ENCODE data around the gene MIDN.
A peak's percentile ranks its signal among the peaks of the same experiment; 100 is the strongest.

MIDN gene

DNA sequence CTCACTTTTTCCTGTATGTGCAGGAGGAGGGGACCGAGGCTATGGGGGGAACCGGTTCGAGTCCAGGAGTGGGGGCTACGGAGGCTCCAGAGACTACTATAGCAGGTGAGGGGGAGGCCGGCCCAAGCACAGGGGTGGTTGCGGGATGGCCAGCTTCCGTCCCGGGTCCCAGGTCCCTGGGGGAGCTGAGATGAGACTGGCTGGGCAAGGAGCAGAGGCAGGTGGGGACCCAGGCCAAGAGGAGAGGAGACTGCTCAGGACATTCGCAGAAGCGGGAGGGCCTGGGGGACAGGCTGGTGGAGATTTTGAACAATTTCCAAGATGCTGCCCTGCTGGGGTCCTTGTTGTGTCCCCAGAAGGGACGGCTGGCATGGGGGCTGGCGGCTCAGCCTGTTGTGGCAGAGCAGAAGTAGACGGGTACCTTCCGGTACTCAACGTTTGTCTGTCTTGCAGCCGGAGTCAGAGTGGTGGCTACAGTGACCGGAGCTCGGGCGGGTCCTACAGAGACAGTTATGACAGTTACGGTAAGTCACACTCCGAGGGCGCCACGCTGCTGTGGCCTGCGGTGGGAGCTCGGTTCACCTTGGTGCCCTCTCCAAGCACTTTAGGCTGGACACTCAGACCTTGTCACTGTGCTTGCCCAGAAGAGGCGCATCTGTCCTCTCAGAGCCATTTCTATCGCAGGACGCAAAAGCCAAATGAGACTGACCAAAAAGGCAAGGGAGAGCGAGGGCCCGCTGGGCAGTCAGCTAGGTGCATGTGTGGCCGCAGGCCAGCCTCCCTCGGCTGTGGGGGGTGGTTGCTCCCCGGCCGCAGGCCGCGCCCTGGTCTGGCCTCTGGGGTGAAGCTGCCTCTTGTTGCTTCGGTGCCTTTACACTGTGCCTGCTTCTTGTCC lies 23.4 kb downstream of the MIDN start:
- no peak; the same call in 1 of the 2 replicates for TF ChIP-seq POLR2AphosphoS5 (IDR thresholded peaks at IDR 0.05; ENCODE audit: low read depth, low read length)
- no peak for TF ChIP-seq TAF1 (IDR thresholded peaks at IDR 0.05; ENCODE audit: borderline replicate concordance, low read depth, low read length)
- TF ChIP-seq POLR2A (IDR thresholded peaks at IDR 0.05; ENCODE audit: low read depth, low read length), result peak; percentile 45; the same call in 1 of the 2 replicates
- DNase-seq (ENCODE audit: insufficient read length), result no peak
- no peak for FAIRE-seq

DNA sequence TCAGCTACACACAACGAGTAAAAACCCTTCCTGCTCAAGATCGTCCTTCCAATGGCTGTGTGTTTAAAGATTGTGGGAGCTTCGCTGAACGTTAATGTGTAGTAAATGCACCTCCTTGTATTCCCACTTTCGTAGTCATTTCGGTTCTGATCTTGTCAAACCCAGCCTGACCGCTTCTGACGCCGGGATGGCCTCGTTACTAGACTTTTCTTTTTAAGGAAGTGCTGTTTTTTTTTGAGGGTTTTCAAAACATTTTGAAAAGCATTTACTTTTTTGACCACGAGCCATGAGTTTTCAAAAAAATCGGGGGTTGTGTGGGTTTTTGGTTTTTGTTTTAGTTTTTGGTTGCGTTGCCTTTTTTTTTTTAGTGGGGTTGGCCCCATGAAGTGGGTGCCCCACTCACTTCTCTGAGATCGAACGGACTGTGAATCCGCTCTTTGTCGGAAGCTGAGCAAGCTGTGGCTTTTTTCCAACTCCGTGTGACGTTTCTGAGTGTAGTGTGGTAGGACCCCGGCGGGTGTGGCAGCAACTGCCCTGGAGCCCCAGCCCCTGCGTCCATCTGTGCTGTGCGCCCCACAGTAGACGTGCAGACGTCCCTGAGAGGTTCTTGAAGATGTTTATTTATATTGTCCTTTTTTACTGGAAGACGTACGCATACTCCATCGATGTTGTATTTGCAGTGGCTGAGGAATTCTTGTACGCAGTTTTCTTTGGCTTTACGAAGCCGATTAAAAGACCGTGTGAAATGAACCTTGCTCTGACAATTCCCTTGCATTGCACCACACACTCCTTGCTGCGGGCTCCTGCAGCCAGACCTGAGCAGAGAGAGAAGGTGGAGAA lies 24.3 kb downstream of the MIDN start:
- TF ChIP-seq POLR2A (IDR thresholded peaks at IDR 0.05; ENCODE audit: low read depth, low read length) (no peak), POLR2AphosphoS5 (IDR thresholded peaks at IDR 0.05; ENCODE audit: low read depth, low read length) (no peak; the same call in 1 of the 2 replicates), TAF1 (IDR thresholded peaks at IDR 0.05; ENCODE audit: borderline replicate concordance, low read depth, low read length) (no peak)
- DNase-seq (ENCODE audit: insufficient read length) (no peak), FAIRE-seq (no peak)

DNA sequence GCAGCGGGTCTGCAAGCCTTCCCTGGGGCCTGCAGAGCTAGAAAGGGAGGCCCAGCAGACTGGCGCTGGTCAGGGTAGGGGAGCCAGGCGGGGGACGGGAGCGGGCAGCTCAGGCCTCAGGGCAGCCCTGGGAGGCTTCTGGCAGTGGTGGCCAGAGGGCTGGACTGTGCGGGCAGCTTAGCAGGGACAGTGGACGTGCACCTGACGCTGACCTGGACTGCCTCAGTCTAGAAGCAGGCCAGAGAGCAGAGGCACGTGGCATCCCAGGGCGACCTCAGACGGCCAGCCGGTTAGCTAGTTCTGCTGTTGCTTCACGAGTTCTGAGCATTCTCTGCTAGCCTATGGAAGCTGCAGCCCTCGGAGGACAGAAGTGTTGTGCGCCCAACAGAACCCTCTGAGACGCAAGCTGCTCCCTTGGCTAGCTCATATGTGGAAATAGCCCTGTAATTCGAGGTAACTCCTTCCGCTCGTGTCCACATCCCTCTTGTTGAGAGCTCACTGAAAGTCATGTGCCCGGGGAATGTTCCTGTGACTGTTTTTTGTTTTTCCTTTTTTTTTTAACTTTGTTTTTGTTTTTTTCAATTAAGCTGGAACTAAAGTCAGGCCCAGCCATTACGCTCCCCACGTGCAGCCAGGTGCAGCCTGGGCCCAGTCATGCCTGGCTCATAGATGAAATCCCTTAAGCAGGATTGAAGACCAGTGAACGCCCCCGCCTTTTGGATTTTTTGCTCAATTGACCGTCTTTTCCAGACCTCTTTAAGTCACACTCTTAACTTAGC lies 25.1 kb downstream of the MIDN start:
- FAIRE-seq (no peak), DNase-seq (ENCODE audit: insufficient read length) (no peak)
- peak; percentile 79 for TF ChIP-seq POLR2A (IDR thresholded peaks at IDR 0.05; ENCODE audit: low read depth, low read length)
- TF ChIP-seq TAF1 (IDR thresholded peaks at IDR 0.05; ENCODE audit: borderline replicate concordance, low read depth, low read length), result no peak
- peak; percentile 90 for TF ChIP-seq POLR2AphosphoS5 (IDR thresholded peaks at IDR 0.05; ENCODE audit: low read depth, low read length)

DNA sequence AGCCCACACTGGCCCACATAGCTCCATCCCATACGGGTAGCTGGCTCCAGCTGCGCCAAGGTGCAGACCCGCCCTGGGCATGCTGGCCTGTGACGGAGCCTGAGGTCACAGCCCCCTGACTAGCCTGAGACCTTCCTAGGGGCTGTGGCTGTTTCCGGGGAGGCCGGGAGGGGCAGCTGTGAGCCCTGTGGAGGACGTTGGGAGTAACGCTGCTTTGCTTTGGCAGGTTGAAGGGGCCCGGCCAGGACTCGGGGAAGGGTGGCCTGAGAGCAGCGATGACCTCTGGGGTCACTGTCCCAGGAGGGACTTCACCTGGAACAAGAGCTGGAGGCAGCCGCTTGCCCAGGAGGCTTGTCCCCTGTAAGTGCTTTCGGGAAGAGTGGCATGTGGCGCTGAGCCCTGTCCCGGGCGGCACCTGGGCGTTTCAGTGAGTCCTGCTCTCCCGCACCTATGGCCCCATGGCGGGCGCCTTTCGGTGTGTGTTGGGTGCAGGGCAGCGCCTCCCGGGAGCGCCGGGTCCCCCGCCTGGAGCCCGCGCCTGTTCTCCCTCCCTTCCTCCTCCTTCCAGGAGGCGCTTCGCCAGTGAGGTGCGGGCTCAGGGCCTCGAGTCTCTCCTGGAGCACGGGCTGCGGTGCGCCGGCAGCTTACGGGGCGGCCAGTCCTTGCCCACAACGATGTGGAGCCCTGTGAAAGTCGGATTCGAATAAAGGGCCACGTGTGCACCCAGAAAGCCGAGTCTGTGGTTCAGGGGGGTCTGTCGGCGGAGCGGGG lies 25.9 kb downstream of the MIDN start:
- FAIRE-seq, result no peak
- TF ChIP-seq TAF1 (IDR thresholded peaks at IDR 0.05; ENCODE audit: borderline replicate concordance, low read depth, low read length) (no peak), POLR2A (IDR thresholded peaks at IDR 0.05; ENCODE audit: low read depth, low read length) (peak; percentile 57), POLR2AphosphoS5 (IDR thresholded peaks at IDR 0.05; ENCODE audit: low read depth, low read length) (peak; percentile 24; the same call in 1 of the 2 replicates)
- DNase-seq (ENCODE audit: insufficient read length), result no peak

DNA sequence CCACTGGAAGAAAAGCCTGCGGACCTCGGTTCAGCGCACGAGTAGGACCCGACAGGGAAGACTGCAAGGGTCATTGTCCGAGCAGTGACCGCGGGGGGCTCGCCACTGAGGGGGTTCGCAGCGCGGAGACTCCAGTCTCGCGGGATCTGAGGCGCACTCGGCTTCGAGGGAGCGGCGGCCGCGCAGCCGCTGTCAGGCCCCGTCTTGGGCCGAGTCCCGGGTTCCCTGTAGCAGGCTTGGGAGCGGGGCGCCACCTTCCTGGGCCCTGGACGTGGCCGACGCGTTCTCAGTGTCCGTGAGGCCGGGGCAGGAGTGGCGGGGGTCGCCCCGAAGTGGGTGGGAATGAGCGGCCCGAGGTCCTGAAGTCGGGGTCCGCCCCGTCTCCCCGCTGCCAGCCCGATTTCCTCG lies 26.5 kb downstream of the MIDN start:
- no peak for FAIRE-seq
- TF ChIP-seq TAF1 (IDR thresholded peaks at IDR 0.05; ENCODE audit: borderline replicate concordance, low read depth, low read length) (no peak), POLR2AphosphoS5 (IDR thresholded peaks at IDR 0.05; ENCODE audit: low read depth, low read length) (no peak; the same call in 1 of the 2 replicates), POLR2A (IDR thresholded peaks at IDR 0.05; ENCODE audit: low read depth, low read length) (no peak)
- no peak for DNase-seq (ENCODE audit: insufficient read length)

DNA sequence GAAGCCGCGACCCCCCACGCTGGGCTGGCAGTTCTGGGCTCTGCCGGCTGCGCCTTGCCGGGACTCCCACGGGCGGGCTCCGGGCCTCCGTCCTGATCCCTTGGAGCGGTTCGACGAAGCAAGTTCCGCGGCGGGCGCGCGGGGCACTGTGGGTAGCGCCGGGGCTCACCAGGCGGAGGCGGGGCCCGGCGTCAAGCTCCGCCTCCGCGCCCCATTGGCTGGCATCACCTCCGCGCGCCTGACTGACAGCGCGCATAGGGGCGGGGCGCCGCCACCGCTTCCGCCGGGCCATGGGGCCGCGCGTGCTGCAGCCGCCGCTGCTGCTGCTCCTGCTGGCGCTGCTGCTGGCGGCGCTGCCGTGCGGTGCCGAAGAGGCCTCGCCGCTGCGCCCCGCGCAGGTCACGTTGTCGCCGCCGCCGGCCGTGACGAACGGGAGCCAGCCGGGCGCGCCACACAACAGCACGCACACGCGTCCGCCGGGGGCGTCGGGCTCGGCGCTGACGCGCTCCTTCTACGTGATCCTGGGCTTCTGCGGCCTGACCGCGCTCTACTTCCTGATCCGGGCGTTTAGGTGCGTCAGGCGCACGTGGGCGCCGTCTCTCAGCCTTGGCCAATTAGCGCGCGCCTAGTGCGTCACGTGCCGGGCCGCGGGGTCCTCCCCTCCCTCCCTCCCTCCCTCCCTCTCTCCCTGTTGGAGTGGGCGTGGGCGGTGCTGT lies 27.0 kb downstream of the MIDN start, which contains the start of gene FAM174C:
TSS of gene FAM174C (plus strand) at position 271 of the 716 bp plus-strand sequence. CDS start at position 291, 20 bp downstream.
- FAIRE-seq (peak; percentile 99), DNase-seq (ENCODE audit: insufficient read length) (peak; percentile 99)
- TF ChIP-seq POLR2A (IDR thresholded peaks at IDR 0.05; ENCODE audit: low read depth, low read length), result peak; percentile 93; the same call in 1 of the 2 replicates
- peak; percentile 89 for TF ChIP-seq POLR2AphosphoS5 (IDR thresholded peaks at IDR 0.05; ENCODE audit: low read depth, low read length)
- peak; percentile 33 for TF ChIP-seq TAF1 (IDR thresholded peaks at IDR 0.05; ENCODE audit: borderline replicate concordance, low read depth, low read length)

DNA sequence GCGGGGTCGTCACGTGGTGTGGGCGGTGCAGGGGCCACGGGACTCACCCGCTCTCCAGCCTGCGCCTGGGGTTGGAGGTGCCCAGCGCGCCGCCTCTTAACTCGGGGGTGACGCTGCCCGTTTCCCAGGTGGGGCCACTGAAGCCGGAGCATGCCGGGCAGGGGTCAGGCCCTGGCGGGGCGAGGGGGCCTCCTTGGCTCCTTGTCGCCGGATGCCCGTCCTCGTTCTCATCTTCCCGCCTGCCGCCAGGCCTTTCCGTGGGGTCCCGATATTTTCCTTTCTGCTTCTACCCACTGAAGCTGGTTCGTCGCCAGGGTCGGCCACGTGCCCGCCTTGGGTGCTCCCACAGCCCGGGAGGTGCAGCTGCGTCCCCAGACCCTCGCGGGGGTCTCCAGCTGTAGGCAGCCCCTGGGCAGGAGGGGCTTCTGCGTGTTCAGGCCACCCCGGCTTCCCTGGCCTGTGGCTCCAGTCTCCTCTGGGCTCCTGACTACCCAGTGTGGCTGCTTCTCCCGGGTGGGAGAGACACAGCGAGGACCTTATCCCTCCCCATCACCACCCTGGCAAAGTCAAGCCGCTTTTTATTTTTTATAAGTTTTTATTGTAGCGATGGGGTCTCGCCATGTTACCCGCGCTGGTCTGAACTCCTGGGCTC lies 27.7 kb downstream of the MIDN start:
- TF ChIP-seq POLR2AphosphoS5 (IDR thresholded peaks at IDR 0.05; ENCODE audit: low read depth, low read length), result no peak
- TF ChIP-seq TAF1 (IDR thresholded peaks at IDR 0.05; ENCODE audit: borderline replicate concordance, low read depth, low read length), result 0 out of 2 replicates have a peak, but pooled peaks have one; percentile 14
- TF ChIP-seq POLR2A (IDR thresholded peaks at IDR 0.05; ENCODE audit: low read depth, low read length), result no peak
- no peak for FAIRE-seq
- no peak for DNase-seq (ENCODE audit: insufficient read length)

DNA sequence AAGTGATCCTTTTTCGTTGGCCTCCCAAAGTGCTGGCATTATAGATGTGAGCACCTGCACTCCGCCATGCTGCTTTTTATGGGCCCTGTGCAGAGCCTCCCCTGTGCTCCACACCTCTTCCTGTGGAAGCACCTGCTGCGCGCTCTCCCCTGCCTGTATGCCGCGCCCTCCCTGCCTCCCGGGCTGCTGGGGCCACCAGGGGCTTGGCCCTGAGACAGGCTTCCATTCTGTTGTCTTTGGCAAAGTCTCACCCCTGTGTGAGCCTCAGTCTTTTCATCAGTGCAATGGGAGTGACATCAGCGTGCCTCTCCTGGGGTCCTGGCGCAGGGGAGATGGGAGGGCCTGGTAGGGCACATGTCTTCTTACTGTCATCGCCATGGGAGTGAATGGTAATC lies 28.2 kb downstream of the MIDN start:
- FAIRE-seq, result no peak
- DNase-seq (ENCODE audit: insufficient read length), result no peak
- TF ChIP-seq POLR2A (IDR thresholded peaks at IDR 0.05; ENCODE audit: low read depth, low read length), result peak; percentile 15; the same call in 1 of the 2 replicates
- TF ChIP-seq POLR2AphosphoS5 (IDR thresholded peaks at IDR 0.05; ENCODE audit: low read depth, low read length), result no peak

DNA sequence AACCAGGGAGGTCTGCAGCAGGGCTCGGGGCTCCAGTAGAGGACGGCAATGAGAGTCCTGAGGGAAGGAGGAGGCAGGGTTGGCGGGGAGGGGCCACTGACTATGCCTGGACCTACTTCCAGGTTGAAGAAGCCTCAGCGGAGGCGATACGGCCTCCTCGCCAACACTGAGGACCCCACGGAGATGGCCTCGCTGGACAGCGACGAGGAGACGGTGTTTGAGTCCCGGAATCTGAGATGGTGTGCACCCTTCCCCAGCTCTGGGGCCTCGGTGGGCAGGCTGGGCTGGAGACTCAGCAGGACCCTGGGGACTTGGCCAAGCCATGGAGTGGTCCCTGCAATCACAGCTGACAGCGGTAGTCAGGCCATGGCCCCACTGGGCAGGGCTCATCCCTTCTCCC lies 28.7 kb downstream of the MIDN start:
- TF ChIP-seq TAF1 (IDR thresholded peaks at IDR 0.05; ENCODE audit: borderline replicate concordance, low read depth, low read length) (no peak), POLR2A (IDR thresholded peaks at IDR 0.05; ENCODE audit: low read depth, low read length) (no peak), POLR2AphosphoS5 (IDR thresholded peaks at IDR 0.05; ENCODE audit: low read depth, low read length) (no peak)
- DNase-seq (ENCODE audit: insufficient read length), result no peak
- FAIRE-seq, result no peak

Measured in GM12892 (cell line).